Testis (tissue), 3 donors: ENCODE measurements around the gene SPIRE1. TPM values are rescaled to one million over a fixed set of nuclear protein-coding genes. Genes with fewer than 3 reads are reported as not detected.
A peak's percentile ranks its signal among the peaks of the same experiment; 100 is the strongest.

Source experiments
- DNase-seq: peaks from one replicate; pipeline ENCODE4 v3.0.0-alpha.2; 2019
- H3K27ac ChIP-seq, 2 donors: fragments of 200-600 bp; sonication (generic); one replicate each; pipeline ENCODE4 v1.5.1; 2019
- H3K27me3 ChIP-seq: fragments of 200-600 bp; sonication (generic); one replicate; pipeline ENCODE4 v1.5.1; 2019
- H3K36me3 ChIP-seq: fragments of 200-600 bp; sonication (generic); one replicate; pipeline ENCODE4 v1.5.1; 2017; ENCODE audit warnings: low read depth; ENCODE audit errors: missing control alignments
- H3K4me1 ChIP-seq: fragments of 200-600 bp; sonication (generic); one replicate; pipeline ENCODE4 v1.5.1; 2019
- H3K4me3 ChIP-seq, 2 donors: fragments of 200-600 bp; sonication (generic); one replicate each; pipeline ENCODE4 v1.5.1; 2017 to 2019
- H3K9me3 ChIP-seq: fragments of 200-600 bp; sonication (generic); one replicate; pipeline ENCODE4 v1.5.1; 2017
- CTCF ChIP-seq, 3 experiments: fragments of 450-650 bp in 2 of 3; fragments of 200-600 bp in 1 of 3; sonication (generic) in 1 of 3; IDR thresholded peaks; one replicate each; pipeline ENCODE4 v1.5.1; 2016 to 2019; ENCODE audit warnings: antibody characterized with exemption in 3 of 3, mild to moderate bottlenecking in 2 of 3, moderate library complexity in 1 of 3
- POLR2A ChIP-seq: fragments of 450-650 bp; IDR thresholded peaks from one replicate; pipeline ENCODE4 v1.6.1; 2017; ENCODE audit warnings: antibody characterized with exemption, mild to moderate bottlenecking, moderate library complexity
- WGBS, 2 donors: methylation state at CpG; one replicate each; pipeline ENCODE4 v1.1.5; 2018; 5-methylcytosine and 5-hydroxymethylcytosine counted together
- intact Hi-C: fragments of 100-400 bp; cut with DNase I; formaldehyde crosslinking; loops from one replicate; pipeline ENCODE4 v1.15.1; 2023; ENCODE audit warnings: low total_unique reads
- polyA plus RNA-seq: library from polyadenylated mRNA; stranded (reverse); fragments of 350-450 nt; fragmentation: Illumina TruSeq; extraction: RNeasy Lipid Tissue Mini Kit (QIAGEN cat#74804); gene quantifications from one replicate; pipeline ENCODE4 v1.2.3, GENCODE V29; 2014; ENCODE audit warnings: low read depth, low replicate concordance; ENCODE audit not compliant: insufficient read depth
- total RNA-seq, 2 donors: library from RNA; depleted of rRNA; stranded (reverse); fragments of >200 nt; gene quantifications; one replicate each; pipeline ENCODE4 v1.2.3, GENCODE V29; 2016

The SPIRE1 gene
- total and polyA plus RNA-seq, 3 donors from 2014 or later = 46.8 to 83.5 (median 67.6) TPM

GRCh38 chr18:12456441-12456840 is 201.5 kb downstream of the SPIRE1 start:
- intact Hi-C loops = no loop called here
- 95 to 96% methylated on average over 3 of the region's 3 CpGs for WGBS, 2 donors
- H3K4me3 ChIP-seq = no peak overlapping the region
- no peaks in the 10 kb centered on the region for H3K36me3 ChIP-seq
- peaks cover 5% of the 10 kb centered on the region for H3K4me1 ChIP-seq
- H3K27me3 ChIP-seq = no peaks in the 10 kb centered on the region
- H3K27ac ChIP-seq = no peak overlapping the region
- TF ChIP-seq CTCF (IDR thresholded peaks at IDR 0.05) (no peak), POLR2A (no peak)
- DNase-seq = no peak
- no peaks in the 10 kb centered on the region for H3K9me3 ChIP-seq

- H3K27ac ChIP-seq = no peak overlapping the region
- H3K27me3 ChIP-seq = no peaks in the 10 kb centered on the region
- intact Hi-C loops = no loop called here
- H3K4me3 ChIP-seq = no peak overlapping the region
- 65 to 74% methylated on average over 7 of the region's 7 CpGs for WGBS, 2 donors
- DNase-seq = peak; percentile 49
- TF ChIP-seq CTCF (IDR thresholded peaks at IDR 0.05) (no peak), POLR2A (no peak)
- peaks cover 5% of the 10 kb centered on the region for H3K4me1 ChIP-seq
- no peaks in the 10 kb centered on the region for H3K9me3 ChIP-seq
- no peaks in the 10 kb centered on the region for H3K36me3 ChIP-seq
Measured at GRCh38 chr18:12455496-12455895, 202.4 kb downstream of the SPIRE1 start.

- H3K36me3 ChIP-seq = no peaks in the 10 kb centered on the region
Measured at GRCh38 chr18:12452784-12453183, 205.1 kb downstream of the SPIRE1 start.

GRCh38 chr18:12451428-12451827 is 206.5 kb downstream of the SPIRE1 start:
- Histone ChIP-seq H3K4me3 (no peak overlapping the region), H3K9me3 (no peaks in the 10 kb centered on the region), H3K27me3 (no peaks in the 10 kb centered on the region), H3K27ac (no peak overlapping the region), H3K4me1 (no peaks in the 10 kb centered on the region), H3K36me3 (no peaks in the 10 kb centered on the region)
- 80 to 85% methylated on average over 4 of the region's 4 CpGs for WGBS, 2 donors
- no peak for DNase-seq
- no peak for TF ChIP-seq CTCF (IDR thresholded peaks at IDR 0.05)
- no peak for TF ChIP-seq POLR2A
- intact Hi-C loops = no loop called here

More at GRCh38 chr18:12452784-12453183, 205.1 kb downstream of the SPIRE1 start:
- DNase-seq = no peak
- intact Hi-C loops = no loop called here
- Histone ChIP-seq H3K27me3 (no peaks in the 10 kb centered on the region), H3K4me1 (no peaks in the 10 kb centered on the region), H3K27ac (no peak overlapping the region), H3K9me3 (no peaks in the 10 kb centered on the region), H3K4me3 (no peak overlapping the region)
- 86 to 87% methylated on average over 3 of the region's 3 CpGs for WGBS, 2 donors
- TF ChIP-seq CTCF (IDR thresholded peaks at IDR 0.05) (no peak), POLR2A (no peak)

- Histone ChIP-seq H3K27me3 (no peaks in the 10 kb centered on the region), H3K9me3 (no peaks in the 10 kb centered on the region), H3K27ac (no peak overlapping the region), H3K4me3 (no peak overlapping the region), H3K36me3 (no peaks in the 10 kb centered on the region), H3K4me1 (no peaks in the 10 kb centered on the region)
- no peak for DNase-seq
- TF ChIP-seq CTCF (IDR thresholded peaks at IDR 0.05) (no peak), POLR2A (no peak)
- intact Hi-C loops = no loop called here
- WGBS, 2 donors = 91 to 94% methylated on average over 27 of the region's 27 CpGs
Measured at GRCh38 chr18:12449051-12449785, 208.7 kb downstream of the SPIRE1 start.
